NCI-H2029 treated with DMSO at 0.1 percent for 48 hours (cell line): ENCODE results near the gene CAPN12.
"Not testable (repeated sequence)": the region's sequence is repeated elsewhere in the genome, so short reads cannot be mapped to it uniquely, and the experiment has no call there.

Source experiments
- DNase-seq: peaks from one replicate; lab custom pipeline; 2025; lab: John Stamatoyannopoulos, UW

CAPN12 gene

GRCh38 chr19:38770949-38771275 is 26.6 kb upstream of the CAPN12 start:
- DNase-seq = not testable (repeated sequence)

DNA sequence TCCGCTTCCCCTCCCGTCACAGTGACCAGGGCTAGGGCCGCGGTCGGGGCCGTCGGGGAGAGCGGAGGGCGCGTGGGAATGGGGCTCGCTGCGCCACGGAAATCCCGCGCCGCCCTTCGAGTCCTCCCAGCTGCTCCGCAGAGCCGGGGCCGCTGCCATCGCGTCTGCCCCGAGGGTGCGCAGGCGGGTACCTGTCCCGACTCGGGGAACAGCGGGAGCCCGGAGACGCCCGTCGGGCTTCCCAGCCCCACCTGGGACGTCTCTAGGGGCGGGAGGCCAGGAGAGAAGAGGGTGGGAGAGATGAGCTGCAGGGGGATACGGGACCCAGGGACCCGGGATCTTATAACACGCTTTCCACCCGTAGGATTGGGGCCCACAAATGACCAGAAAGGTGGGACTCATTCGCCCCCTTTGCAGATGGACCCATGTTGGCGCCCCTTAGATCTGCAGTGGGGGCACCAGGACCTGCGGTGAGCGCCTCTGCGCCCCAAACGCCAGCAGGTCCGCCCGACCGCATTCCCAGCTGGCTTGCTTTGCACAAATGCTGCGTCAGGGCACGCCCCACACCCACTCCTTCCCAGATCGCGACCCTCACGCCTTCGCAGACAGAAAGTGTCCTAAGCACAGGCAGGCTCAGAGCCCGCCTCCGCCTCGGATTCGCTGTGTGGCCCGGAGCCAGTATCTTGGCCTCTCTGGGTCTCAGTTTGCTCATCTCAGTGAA is 26.1 kb upstream of the CAPN12 start:
- DNase-seq = not testable (repeated sequence)

GRCh38 chr19:38769635-38770211 is 25.4 kb upstream of the CAPN12 start:
- DNase-seq = no peak

- no peak for DNase-seq
These were observed 22.2 kb upstream of the CAPN12 start for GRCh38 chr19:38766276-38767047.

DNA sequence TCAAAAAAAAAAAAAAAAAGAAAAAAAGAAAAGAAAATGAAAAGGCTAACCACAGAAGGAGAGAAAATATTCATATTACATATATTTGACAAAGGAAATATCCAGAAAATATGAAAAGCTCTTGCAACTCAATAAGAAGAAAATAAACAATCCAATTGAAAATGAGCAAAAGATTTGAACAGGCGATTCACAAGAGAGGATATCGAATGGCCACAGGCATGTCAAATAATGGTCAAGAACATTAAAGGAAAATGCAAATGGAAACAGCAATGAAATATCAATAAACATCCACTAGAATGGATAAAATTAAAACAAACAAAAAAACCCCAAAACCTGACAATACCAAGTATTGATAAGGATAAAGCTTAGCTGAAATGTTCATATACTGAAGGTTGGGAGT is 20.9 kb upstream of the CAPN12 start:
- no peak for DNase-seq

DNA sequence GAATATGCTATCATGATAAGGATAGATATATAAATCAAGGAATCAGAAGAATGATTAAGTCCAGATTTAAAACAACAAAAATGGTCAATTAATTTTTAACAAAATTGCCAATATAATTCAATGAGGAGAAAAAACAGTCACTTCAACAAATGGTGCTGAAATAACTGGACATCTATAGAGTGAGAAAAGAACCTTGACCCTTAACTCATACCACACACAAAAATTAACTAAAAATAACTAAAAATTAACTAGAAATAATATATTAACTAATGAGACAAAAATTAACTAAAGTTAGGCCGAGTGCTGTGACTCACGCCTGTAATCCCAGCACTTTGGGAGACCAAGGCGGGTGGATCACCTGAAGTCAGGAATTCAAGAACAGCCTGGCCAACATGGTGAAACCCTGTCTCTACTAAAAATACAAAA is 19.5 kb upstream of the CAPN12 start:
- DNase-seq = no peak

DNA sequence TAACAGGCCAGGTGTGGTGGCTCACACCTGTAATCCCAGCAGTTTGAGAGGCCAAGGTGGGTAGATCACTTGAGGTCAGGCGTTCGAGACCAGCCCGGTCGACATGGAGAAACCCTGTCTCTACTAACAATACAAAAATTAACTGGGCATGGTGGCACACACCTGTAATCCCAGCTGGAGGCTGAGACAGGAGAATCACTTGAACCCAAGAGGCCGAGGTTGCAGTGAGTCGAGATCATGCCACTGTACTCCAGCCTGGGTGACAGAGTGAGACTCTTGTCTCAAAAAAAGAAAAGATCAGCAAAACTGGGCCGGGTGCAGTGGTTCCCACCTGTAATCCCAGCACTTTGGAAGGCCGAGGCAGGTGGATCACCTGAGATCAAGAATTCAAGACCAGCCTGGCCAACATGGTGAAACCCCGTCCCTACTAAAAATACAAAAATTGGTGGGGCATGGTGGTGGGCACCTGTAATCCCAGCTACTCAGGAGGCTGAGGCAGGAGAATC is 17.7 kb upstream of the CAPN12 start:
- not testable (repeated sequence) for DNase-seq

DNA sequence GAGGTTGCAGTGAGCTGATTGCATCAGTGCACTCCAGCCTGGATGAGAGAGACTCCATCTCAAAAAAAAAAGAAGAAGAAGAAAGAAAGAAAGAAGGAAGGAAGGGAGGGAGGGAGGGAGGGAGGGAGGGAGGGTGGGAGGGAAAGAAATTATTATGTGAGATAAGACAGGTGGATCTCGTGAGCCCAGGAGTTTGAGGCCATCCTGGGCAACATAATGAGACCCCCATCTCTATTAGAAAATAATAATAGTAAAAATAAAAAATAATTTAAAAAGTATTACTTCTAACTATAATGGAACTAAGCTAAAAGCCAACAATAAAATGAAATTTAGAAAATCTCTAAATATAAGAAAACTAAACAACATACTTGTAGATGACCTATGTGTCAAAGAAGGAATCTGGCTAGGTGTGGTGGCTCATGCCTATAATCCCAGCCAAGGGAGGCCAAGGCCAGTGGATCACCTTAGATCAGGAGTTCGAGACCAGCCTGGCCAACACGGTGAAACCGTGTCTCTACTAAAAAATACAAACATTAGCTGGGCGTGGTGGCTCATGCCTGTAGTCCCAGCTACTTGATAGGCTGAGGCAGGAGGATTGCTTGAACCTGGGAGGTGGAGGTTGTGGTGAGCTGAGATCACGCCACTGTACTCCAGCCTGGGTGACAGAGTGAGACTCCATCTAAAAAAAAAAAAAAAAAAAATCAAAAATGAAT is 16.7 kb upstream of the CAPN12 start:
- DNase-seq = not testable (repeated sequence)

DNA sequence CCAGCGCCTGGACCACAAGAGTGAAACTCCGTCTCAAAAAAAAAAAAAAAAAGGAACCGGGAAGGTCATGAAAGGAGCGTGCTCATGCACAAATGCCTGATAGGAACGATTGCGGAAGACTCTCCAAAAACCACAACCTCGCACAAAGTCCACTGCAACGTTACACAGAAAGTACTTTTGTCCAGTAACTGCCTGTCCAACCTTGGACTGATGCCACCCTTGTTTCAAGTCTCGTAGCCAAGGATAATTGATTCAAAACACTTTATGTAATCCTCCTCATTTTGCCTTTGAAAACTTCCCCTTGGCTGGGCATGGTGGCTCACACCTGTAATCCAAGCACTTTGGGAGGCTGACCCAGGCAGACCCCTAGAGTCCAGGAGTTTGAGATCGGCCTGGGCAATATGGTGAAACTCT is 15.3 kb upstream of the CAPN12 start:
- no peak for DNase-seq

DNA sequence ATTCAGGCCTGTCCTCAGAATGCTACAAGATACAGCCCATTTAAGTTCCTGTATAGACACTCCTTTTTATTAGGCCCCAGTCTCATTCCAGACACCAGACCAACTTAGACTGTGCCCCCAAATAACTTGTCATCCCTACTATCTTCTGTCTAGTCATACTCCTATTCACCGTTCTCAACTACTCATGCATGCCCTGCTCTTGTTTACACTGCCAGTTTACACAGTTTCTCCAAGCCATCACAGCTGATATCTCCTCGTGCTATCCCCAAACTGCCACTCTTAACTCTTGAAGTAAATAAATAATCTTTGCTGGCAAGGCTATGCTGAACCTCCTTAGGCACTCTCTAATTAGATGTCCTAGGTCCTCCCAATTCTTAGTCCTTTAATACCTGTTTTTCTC is 9.9 kb upstream of the CAPN12 start:
- not testable (repeated sequence) for DNase-seq

- DNase-seq = not testable (repeated sequence)
These were observed 9.5 kb upstream of the CAPN12 start for GRCh38 chr19:38753783-38754182.

DNA sequence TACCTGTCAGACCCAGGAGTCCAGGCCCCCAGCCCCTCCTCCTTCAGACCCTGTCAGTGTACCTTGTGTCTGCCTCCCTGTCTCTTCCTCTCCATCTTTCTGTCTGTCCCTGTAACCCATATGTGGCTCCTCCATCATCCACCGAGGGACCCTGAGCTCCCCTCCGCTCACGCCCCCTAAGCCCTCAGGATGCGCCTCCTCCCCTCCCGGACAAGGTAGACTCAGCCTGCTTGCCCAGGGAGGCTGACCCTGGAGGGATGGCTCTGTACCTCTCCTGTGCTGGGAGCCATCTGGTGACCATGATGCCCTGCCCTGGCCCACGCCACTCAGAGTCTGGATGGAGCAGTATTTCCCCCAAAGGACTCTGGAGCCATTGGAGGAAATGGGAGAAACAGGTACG is 1.0 kb upstream of the CAPN12 start:
- DNase-seq = no peak

DNA sequence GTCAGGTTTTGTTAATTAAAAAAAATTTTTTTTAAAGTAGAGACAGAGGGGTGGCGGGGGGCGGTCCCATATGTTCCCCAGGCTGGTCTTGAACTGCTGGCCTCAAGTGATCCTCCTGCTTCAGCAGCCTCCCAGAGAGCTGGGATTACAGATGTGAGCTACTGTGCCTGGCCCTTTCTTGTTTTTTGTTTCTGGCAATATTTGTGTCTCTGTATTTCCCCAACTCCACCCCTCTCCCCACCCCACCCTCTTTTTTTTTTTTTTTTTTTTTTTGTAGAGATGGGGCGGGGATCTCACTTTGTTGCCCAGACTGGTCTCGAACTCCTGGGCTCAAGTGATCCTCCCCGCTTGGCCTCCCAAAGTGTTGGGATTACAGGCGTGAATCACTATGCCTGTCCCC is 600 bp upstream of the CAPN12 start:
- no peak for DNase-seq

- DNase-seq = no peak
These were observed 628 bp downstream of the CAPN12 start for GRCh38 chr19:38743394-38744297.

- DNase-seq = no peak
These were observed 1.4 kb downstream of the CAPN12 start for GRCh38 chr19:38742906-38743305.

DNA sequence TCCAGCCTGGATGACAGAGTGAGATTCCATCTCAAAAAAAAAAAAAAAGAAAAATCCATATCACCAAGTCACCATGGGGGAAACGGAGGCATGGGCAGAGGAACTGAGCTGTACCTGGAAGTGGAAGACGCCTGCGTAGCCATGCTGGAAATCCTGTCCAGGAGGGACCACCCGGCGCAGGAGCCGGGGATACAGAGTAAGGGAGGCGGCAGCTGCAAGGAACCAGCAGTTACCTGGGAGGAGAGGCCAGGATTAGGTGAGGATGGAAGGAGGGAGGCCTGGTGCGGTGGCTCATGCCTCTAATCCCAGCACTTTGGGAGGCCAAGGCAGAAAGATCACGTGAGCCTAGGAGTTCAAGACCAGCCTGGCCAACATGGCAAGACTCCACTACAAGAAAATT is 2.0 kb downstream of the CAPN12 start:
- DNase-seq = no peak

DNA sequence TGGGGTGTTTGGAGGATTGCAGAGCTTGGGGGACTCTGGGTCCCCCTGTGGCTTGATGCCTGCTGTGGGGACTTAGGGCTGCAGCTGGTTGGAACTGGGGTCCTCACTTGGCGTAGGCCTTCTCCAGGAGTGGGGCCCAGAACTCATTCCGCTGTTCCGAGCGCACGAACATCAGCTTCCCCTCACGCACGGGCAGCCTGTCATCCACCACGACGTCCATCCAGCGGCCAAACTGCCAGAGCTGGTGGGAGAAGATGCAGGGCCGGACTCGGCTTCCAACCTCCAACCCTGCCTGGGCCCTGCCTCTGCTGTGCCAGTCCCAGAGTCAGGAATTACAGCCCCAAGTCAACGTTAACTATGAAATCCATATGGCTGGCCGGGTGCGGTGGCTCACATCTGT is 2.6 kb downstream of the CAPN12 start:
- no peak for DNase-seq

DNA sequence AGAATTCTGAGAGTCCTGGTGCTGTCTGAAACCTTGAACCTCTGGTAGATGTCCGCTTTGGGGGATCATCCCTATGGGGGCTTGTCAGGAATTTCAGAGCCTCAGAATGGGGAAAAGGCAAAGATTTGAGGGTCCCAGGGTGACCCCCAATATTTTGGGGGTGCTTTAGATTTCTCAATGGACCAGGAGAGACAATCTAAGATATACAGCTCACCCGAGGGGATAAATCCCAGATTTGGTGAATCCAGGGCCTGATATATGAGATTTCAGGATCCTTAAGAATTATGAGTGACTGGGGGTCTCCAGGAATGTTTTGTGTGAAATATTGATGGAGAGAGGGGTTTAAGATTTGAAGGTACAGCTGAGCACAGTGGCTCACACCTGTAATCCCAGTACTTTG is 3.3 kb downstream of the CAPN12 start:
- no peak for DNase-seq

DNA sequence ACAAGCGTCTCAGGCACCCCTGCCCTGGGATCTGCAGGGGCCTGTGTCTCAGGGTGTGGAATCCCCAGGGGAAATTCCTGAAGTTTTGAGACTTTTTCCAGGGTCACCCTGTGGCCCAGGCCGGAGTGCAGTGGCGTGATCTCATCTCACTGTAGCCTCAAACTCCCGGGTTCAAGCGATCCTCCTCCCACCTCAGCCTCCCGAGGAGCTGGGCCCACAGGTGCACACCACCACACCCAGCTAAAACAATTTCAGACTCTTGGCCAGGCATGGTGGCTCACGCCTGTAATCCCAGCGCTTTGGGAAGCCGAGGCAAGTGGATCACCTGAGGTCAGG is 4.0 kb downstream of the CAPN12 start:
- no peak for DNase-seq

GRCh38 chr19:38739440-38740256 is 4.6 kb downstream of the CAPN12 start:
- DNase-seq = no peak
